HepG2 (cell line): ENCODE measurements around the gene CIAO2A. TPM values are rescaled to one million over a fixed set of nuclear protein-coding genes. Genes with fewer than 3 reads are reported as not detected.

Experiments
- AGO1 ChIP-seq: fragments of 200-400 bp; formaldehyde crosslinking; IDR thresholded peaks from 2 replicates; pipeline ENCODE4 v1.6.1; 2017; ENCODE audit warnings: mild to moderate bottlenecking, low read depth, low read length, moderate library complexity; ENCODE audit not compliant: poor library complexity, severe bottlenecking
- CBX5 ChIP-seq: sonication (generic); formaldehyde crosslinking; IDR thresholded peaks from 2 replicates; pipeline ENCODE4 v1.4.0; 2020; ENCODE audit warnings: missing genetic modification reagents, borderline replicate concordance
- CEBPG ChIP-seq: IDR thresholded peaks from 2 replicates; pipeline ENCODE4 v1.6.1; 2016
- FOXA1 ChIP-seq, 2 experiments: fragments of 450-650 bp in 1 of 2; sonication (generic) in 1 of 2; formaldehyde crosslinking in 1 of 2; IDR thresholded peaks; 2 replicates each; pipeline versions ENCODE4 v1.4.0 to v1.6.1; 2016 to 2020; ENCODE audit warnings: missing genetic modification reagents in 1 of 2
- MAF1 ChIP-seq: sonication (generic); formaldehyde crosslinking; IDR thresholded peaks from 2 replicates; pipeline ENCODE4 v1.5.0; 2020; ENCODE audit warnings: missing genetic modification reagents, borderline replicate concordance
- POLR2A ChIP-seq, 2 experiments: IDR thresholded peaks; 2 replicates each; pipeline ENCODE4 v1.6.1; 2011; ENCODE audit warnings: low read depth in 2 of 2, low read length in 2 of 2, mild to moderate bottlenecking in 1 of 2, moderate library complexity in 1 of 2; ENCODE audit not compliant: insufficient read depth in 1 of 2
- ZKSCAN8 ChIP-seq: IDR thresholded peaks from 2 replicates; pipeline ENCODE4 v1.6.1; 2016; ENCODE audit warnings: borderline replicate concordance, missing genetic modification reagents, missing compliant biosample characterization
- ZNF12 ChIP-seq: sonication (generic); formaldehyde crosslinking; IDR thresholded peaks from 2 replicates; pipeline ENCODE4 v1.5.0; 2020; ENCODE audit warnings: missing genetic modification reagents
- ZNF143 ChIP-seq: sonication (generic); formaldehyde crosslinking; IDR thresholded peaks from 2 replicates; pipeline ENCODE4 v1.4.0; 2020; ENCODE audit warnings: missing genetic modification reagents
- ZNF282 ChIP-seq: fragments of 450-650 bp; IDR thresholded peaks from 2 replicates; pipeline ENCODE4 v1.6.1; 2018; ENCODE audit not compliant: partially characterized antibody
- ZNF501 ChIP-seq: sonication (generic); formaldehyde crosslinking; IDR thresholded peaks from 2 replicates; pipeline ENCODE4 v1.5.1; 2020; ENCODE audit warnings: mild to moderate bottlenecking, moderate library complexity, missing genetic modification reagents
- ZNF766 ChIP-seq: sonication (generic); formaldehyde crosslinking; IDR thresholded peaks from 2 replicates; pipeline ENCODE4 v1.5.0; 2020; ENCODE audit warnings: missing genetic modification reagents, borderline replicate concordance
- polyA plus RNA-seq, 8 experiments: library from polyadenylated mRNA; depleted of rRNA in 3 of 8; stranded (reverse) in 7 of 8; unstranded in 1 of 8; fragments of >200 nt; fragmentation: Illumina TruSeq in 4 of 8; extraction: Trizol in 4 of 8; gene quantifications; 2 replicates each; pipeline versions ENCODE4 v1.2.1 to v1.2.3, GENCODE V29; 2011 to 2016; ENCODE audit warnings: low read depth in 4 of 8, missing spikeins in 1 of 8, mixed read lengths in 1 of 8; ENCODE audit not compliant: insufficient read depth in 1 of 8
- total RNA-seq, 5 experiments: library from RNA; depleted of rRNA; stranded (reverse); fragments of >200 nt; fragmentation: Illumina TruSeq; extraction: Trizol; gene quantifications; 2 replicates each; pipeline ENCODE4 v1.2.3, GENCODE V29; 2016; ENCODE audit warnings: low read depth in 1 of 5
- TF ChIP-seq, protein P1 (sequence below), 2 experiments: fragments of 450-650 bp in 1 of 2; sonication (generic) in 1 of 2; formaldehyde crosslinking; IDR thresholded peaks; 2 replicates each; pipeline versions ENCODE4 v1.5.0 to v1.8.0; 2020 to 2022; ENCODE audit warnings: mild to moderate bottlenecking in 1 of 2, missing genetic modification reagents in 1 of 2
- TF ChIP-seq, protein P2 (sequence below): sonication (generic); formaldehyde crosslinking; conservative IDR thresholded peaks from 2 replicates; pipeline ENCODE4 v1.4.0; 2020; ENCODE audit warnings: mild to moderate bottlenecking, missing genetic modification reagents, moderate library complexity
- TF ChIP-seq, protein P3 (sequence below): IDR thresholded peaks from 2 replicates; pipeline ENCODE4 v1.6.1; 2016; ENCODE audit warnings: missing compliant biosample characterization, missing genetic modification reagents, borderline replicate concordance
- TF ChIP-seq, protein P4 (sequence below): sonication (generic); formaldehyde crosslinking; IDR thresholded peaks from 2 replicates; pipeline ENCODE4 v1.4.0; 2020; ENCODE audit warnings: mild to moderate bottlenecking, missing genetic modification reagents
- TF ChIP-seq, protein P5 (sequence below): sonication (generic); formaldehyde crosslinking; IDR thresholded peaks from 2 replicates; pipeline ENCODE4 v1.5.0; 2020; ENCODE audit warnings: mild to moderate bottlenecking, missing genetic modification reagents, moderate library complexity

The CIAO2A gene
- total and polyA plus RNA-seq, 2 of the 13 experiments (the other 11 are each of a cell fraction or from before 2014, with no cell fraction given), result 83.0 to 100 TPM

DNA sequence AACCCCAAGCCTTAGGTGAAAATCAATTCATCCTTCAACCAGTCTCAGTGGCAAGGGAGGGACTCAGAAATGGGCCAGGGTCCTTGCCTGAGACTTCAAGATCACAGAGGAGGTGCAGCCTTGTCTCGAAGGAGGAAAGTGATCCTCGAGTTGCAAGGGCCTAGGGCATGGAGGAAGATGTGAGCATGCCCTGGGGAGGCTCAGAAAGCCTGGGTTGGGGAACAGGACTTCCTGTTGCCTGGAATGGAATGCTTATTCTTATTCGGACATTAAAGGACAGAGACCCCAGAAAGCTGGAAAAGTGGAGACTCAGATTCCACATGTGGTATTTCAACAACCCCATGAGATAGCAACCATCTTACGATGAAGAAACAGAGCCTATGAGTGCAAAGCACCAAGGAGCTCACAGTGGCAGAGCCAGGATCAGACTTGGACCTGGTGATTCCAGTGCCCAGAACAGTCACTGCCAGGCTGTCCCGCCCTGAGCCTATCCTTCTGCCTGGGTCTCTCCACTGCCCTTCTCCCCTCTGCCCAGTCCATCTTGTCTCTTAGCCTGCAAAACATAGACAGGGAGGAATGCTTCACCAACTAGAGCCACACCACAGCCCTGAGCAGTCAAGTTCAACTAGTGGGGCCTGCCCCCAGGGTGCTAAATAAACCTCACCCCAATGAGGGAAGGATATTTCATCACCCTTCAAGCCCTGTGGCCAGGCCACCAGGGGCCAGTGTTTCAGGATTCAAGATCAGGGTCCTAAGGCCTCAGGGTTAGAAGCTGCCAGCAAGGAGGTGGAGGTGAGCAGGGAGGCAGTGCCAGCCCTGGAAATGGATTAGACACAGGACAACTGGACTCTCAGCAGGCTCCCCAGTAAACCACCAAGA is 69.2 kb downstream of the CIAO2A start (continued):
- no peak for TF ChIP-seq ZNF282
- TF ChIP-seq, protein P1, sequence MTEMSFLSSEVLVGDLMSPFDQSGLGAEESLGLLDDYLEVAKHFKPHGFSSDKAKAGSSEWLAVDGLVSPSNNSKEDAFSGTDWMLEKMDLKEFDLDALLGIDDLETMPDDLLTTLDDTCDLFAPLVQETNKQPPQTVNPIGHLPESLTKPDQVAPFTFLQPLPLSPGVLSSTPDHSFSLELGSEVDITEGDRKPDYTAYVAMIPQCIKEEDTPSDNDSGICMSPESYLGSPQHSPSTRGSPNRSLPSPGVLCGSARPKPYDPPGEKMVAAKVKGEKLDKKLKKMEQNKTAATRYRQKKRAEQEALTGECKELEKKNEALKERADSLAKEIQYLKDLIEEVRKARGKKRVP (CRISPR knock-in tag; IDR thresholded peaks at IDR 0.05), result peak in 1 of 2 experiments; percentile 96; a peak in 2 of 4 replicates
- TF ChIP-seq FOXA1 (IDR thresholded peaks at IDR 0.05), result no peak
- 0 out of 2 replicates have a peak, but pooled peaks have one; percentile 21 for TF ChIP-seq FOXA1 (CRISPR knock-in tag; IDR thresholded peaks at IDR 0.05)
- no peak for TF ChIP-seq MAF1 (CRISPR knock-in tag)
- TF ChIP-seq POLR2A (IDR thresholded peaks at IDR 0.05; ENCODE audit: insufficient read depth in 1 of 2, low read depth in 2 of 2, low read length in 2 of 2), result no peak
- no peak for TF ChIP-seq ZKSCAN8 (CRISPR knock-in tag)
- TF ChIP-seq CEBPG (CRISPR knock-in tag), result peak; percentile 84
- TF ChIP-seq, protein P2, sequence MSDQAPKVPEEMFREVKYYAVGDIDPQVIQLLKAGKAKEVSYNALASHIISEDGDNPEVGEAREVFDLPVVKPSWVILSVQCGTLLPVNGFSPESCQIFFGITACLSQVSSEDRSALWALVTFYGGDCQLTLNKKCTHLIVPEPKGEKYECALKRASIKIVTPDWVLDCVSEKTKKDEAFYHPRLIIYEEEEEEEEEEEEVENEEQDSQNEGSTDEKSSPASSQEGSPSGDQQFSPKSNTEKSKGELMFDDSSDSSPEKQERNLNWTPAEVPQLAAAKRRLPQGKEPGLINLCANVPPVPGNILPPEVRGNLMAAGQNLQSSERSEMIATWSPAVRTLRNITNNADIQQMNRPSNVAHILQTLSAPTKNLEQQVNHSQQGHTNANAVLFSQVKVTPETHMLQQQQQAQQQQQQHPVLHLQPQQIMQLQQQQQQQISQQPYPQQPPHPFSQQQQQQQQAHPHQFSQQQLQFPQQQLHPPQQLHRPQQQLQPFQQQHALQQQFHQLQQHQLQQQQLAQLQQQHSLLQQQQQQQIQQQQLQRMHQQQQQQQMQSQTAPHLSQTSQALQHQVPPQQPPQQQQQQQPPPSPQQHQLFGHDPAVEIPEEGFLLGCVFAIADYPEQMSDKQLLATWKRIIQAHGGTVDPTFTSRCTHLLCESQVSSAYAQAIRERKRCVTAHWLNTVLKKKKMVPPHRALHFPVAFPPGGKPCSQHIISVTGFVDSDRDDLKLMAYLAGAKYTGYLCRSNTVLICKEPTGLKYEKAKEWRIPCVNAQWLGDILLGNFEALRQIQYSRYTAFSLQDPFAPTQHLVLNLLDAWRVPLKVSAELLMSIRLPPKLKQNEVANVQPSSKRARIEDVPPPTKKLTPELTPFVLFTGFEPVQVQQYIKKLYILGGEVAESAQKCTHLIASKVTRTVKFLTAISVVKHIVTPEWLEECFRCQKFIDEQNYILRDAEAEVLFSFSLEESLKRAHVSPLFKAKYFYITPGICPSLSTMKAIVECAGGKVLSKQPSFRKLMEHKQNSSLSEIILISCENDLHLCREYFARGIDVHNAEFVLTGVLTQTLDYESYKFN (CRISPR knock-in tag), result no peak
- TF ChIP-seq ZNF501 (CRISPR knock-in tag), result no peak
- TF ChIP-seq ZNF12 (CRISPR knock-in tag), result no peak
- TF ChIP-seq ZNF143, result no peak
- TF ChIP-seq, protein P3, sequence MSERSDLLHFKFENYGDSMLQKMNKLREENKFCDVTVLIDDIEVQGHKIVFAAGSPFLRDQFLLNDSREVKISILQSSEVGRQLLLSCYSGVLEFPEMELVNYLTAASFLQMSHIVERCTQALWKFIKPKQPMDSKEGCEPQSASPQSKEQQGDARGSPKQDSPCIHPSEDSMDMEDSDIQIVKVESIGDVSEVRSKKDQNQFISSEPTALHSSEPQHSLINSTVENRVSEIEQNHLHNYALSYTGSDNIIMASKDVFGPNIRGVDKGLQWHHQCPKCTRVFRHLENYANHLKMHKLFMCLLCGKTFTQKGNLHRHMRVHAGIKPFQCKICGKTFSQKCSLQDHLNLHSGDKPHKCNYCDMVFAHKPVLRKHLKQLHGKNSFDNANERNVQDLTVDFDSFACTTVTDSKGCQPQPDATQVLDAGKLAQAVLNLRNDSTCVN (CRISPR knock-in tag), result no peak
- peak; percentile 98 for TF ChIP-seq ZNF766 (CRISPR knock-in tag)
- TF ChIP-seq, protein P4, sequence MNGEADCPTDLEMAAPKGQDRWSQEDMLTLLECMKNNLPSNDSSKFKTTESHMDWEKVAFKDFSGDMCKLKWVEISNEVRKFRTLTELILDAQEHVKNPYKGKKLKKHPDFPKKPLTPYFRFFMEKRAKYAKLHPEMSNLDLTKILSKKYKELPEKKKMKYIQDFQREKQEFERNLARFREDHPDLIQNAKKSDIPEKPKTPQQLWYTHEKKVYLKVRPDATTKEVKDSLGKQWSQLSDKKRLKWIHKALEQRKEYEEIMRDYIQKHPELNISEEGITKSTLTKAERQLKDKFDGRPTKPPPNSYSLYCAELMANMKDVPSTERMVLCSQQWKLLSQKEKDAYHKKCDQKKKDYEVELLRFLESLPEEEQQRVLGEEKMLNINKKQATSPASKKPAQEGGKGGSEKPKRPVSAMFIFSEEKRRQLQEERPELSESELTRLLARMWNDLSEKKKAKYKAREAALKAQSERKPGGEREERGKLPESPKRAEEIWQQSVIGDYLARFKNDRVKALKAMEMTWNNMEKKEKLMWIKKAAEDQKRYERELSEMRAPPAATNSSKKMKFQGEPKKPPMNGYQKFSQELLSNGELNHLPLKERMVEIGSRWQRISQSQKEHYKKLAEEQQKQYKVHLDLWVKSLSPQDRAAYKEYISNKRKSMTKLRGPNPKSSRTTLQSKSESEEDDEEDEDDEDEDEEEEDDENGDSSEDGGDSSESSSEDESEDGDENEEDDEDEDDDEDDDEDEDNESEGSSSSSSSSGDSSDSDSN (CRISPR knock-in tag), result no peak
- TF ChIP-seq CBX5 (CRISPR knock-in tag), result peak; percentile 22; the same call in 1 of the 2 replicates
- no peak for TF ChIP-seq AGO1
- TF ChIP-seq, protein P5, sequence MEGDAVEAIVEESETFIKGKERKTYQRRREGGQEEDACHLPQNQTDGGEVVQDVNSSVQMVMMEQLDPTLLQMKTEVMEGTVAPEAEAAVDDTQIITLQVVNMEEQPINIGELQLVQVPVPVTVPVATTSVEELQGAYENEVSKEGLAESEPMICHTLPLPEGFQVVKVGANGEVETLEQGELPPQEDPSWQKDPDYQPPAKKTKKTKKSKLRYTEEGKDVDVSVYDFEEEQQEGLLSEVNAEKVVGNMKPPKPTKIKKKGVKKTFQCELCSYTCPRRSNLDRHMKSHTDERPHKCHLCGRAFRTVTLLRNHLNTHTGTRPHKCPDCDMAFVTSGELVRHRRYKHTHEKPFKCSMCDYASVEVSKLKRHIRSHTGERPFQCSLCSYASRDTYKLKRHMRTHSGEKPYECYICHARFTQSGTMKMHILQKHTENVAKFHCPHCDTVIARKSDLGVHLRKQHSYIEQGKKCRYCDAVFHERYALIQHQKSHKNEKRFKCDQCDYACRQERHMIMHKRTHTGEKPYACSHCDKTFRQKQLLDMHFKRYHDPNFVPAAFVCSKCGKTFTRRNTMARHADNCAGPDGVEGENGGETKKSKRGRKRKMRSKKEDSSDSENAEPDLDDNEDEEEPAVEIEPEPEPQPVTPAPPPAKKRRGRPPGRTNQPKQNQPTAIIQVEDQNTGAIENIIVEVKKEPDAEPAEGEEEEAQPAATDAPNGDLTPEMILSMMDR (CRISPR knock-in tag), result peak; percentile 34
